HCT116 (cell line): Measurements from ENCODE around the gene SEMA6D. TPM values are rescaled to one million over a fixed set of nuclear protein-coding genes. Genes with fewer than 3 reads are reported as not detected.

Source experiments
- ATAC-seq: fragments of 200-7000 bp; cut with Tn5 transposase; 2 replicates; pipeline ENCODE4 v1.9.1; 2020; ENCODE audit warnings: mild to moderate bottlenecking, moderate library complexity
- BruUV-seq: library from RNA; stranded (reverse); fragments of 400-500 nt; replicated peaks from 2 replicates; lab custom pipeline; 2021; lab: Mats Ljungman, UMichigan
- CTCF ChIA-PET: fragments of 300-600 bp; sonication (Branson Sonifier 250); formaldehyde crosslinking; loops from one replicate; lab custom pipeline; 2021; ENCODE audit warnings: antibody characterized with exemption; lab: Charles Lee
- POLR2A ChIA-PET: fragments of 300-600, 350-600 bp; sonication (Branson Sonifier 250); formaldehyde crosslinking; loops from one replicate; lab custom pipeline; 2021; ENCODE audit warnings: antibody characterized with exemption; lab: Charles Lee
- RAD21 ChIA-PET, 2 experiments: fragments of 300-600 bp; sonication (Branson Sonifier 250); formaldehyde crosslinking; loops; one replicate each; lab custom pipeline; 2023; ENCODE audit warnings: low total read pairs in 2 of 2; ENCODE audit not compliant: uncharacterized antibody in 2 of 2, unreplicated experiment in 2 of 2, low non-redundant PET in 1 of 2; lab: Charles Lee
- DNase-seq: peaks from one replicate; pipeline ENCODE4 v3.0.0-alpha.2; 2010; ENCODE audit warnings: low read depth, low spot score
- H2AFZ ChIP-seq: fragments of 200-600 bp; shearing (Covaris generic), sonication (generic); 2 replicates; pipeline ENCODE4 v1.6.1; 2017; ENCODE audit warnings: low read depth, mixed run types, mixed read lengths, antibody characterized with exemption, low read length; ENCODE audit not compliant: poor library complexity, severe bottlenecking
- H3K27ac ChIP-seq: 2 replicates; pipeline ENCODE4 v1.5.1; 2012; ENCODE audit warnings: low read depth, low read length
- H3K27me3 ChIP-seq: fragments of 200-600 bp; sonication (generic); 2 replicates; pipeline ENCODE4 v1.6.1; 2016; ENCODE audit warnings: mixed run types, low read length, mixed read lengths; ENCODE audit not compliant: insufficient read depth
- H3K36me3 ChIP-seq, 2 experiments: fragments of 200-500 bp in 1 of 2; fragments of 200-600 bp in 1 of 2; sonication (Bioruptor generic) in 1 of 2; sonication (generic) in 1 of 2; 2 replicates each; pipeline versions ENCODE4 v1.5.1 to v1.6.1; 2014 to 2016; ENCODE audit warnings: low read length in 2 of 2, inconsistent platforms in 1 of 2, mixed read lengths in 1 of 2, mixed run types in 1 of 2; ENCODE audit not compliant: insufficient read depth in 2 of 2, control insufficient read depth in 1 of 2
- H3K4me1 ChIP-seq, 2 experiments: fragments of 200-600 bp in 1 of 2; sonication (generic) in 1 of 2; 2 replicates each; pipeline versions ENCODE4 v1.5.1 to v1.6.1; 2012 to 2017; ENCODE audit warnings: low read length in 2 of 2, inconsistent platforms in 1 of 2, mild to moderate bottlenecking in 1 of 2, mixed read lengths in 1 of 2, mixed run types in 1 of 2, moderate library complexity in 1 of 2; ENCODE audit not compliant: insufficient read depth in 2 of 2, control insufficient read depth in 1 of 2
- H3K4me2 ChIP-seq: fragments of 200-600 bp; sonication (generic); 2 replicates; pipeline ENCODE4 v1.6.1; 2017; ENCODE audit warnings: mixed run types, low read length, mixed read lengths
- H3K4me3 ChIP-seq, 2 experiments: fragments of 200-600 bp in 1 of 2; sonication (generic) in 1 of 2; replicated peaks in 1 of 2; 2 replicates each; pipeline ENCODE4 v1.5.1; 2011 to 2016; ENCODE audit warnings: low read length in 2 of 2, control low read depth in 1 of 2, low read depth in 1 of 2, mild to moderate bottlenecking in 1 of 2, mixed read lengths in 1 of 2, mixed run types in 1 of 2
- H3K79me2 ChIP-seq: fragments of 200-600 bp; sonication (generic); 2 replicates; pipeline ENCODE4 v1.6.1; 2017; ENCODE audit warnings: mild to moderate bottlenecking, mixed run types, low read length, moderate library complexity, mixed read lengths; ENCODE audit not compliant: insufficient read depth
- H3K9ac ChIP-seq: fragments of 200-600 bp; sonication (generic); 2 replicates; pipeline ENCODE4 v1.6.1; 2016; ENCODE audit warnings: low read length, mixed read lengths
- H3K9me2 ChIP-seq: fragments of 200-600 bp; sonication (generic), shearing (Covaris generic); 2 replicates; pipeline ENCODE4 v1.6.1; 2017; ENCODE audit warnings: mixed run types, mild to moderate bottlenecking, moderate library complexity; ENCODE audit not compliant: insufficient read depth
- H3K9me3 ChIP-seq, 2 experiments: fragments of 200-500 bp in 1 of 2; fragments of 200-600 bp in 1 of 2; sonication (Bioruptor generic) in 1 of 2; sonication (generic) in 1 of 2; 2 replicates each; pipeline ENCODE4 v1.6.1; 2014 to 2017; ENCODE audit warnings: low read length in 2 of 2, mixed read lengths in 2 of 2, inconsistent platforms in 1 of 2, low read depth in 1 of 2, mild to moderate bottlenecking in 1 of 2, mixed run types in 1 of 2, moderate library complexity in 1 of 2; ENCODE audit not compliant: control insufficient read depth in 1 of 2, insufficient read depth in 1 of 2
- H4K20me1 ChIP-seq: fragments of 200-600 bp; sonication (generic), shearing (Covaris generic); 2 replicates; pipeline ENCODE4 v1.6.1; 2017; ENCODE audit warnings: mixed run types, mild to moderate bottlenecking, moderate library complexity; ENCODE audit not compliant: insufficient read depth
- CBX3 ChIP-seq: IDR thresholded peaks from 2 replicates; pipeline ENCODE4 v1.6.1; 2012; ENCODE audit warnings: low read depth
- EGR1 ChIP-seq: IDR thresholded peaks from 2 replicates; pipeline ENCODE4 v1.6.1; 2012; ENCODE audit warnings: low read depth
- ELF1 ChIP-seq: IDR thresholded peaks from 2 replicates; pipeline ENCODE4 v1.6.1; 2012; ENCODE audit warnings: low read depth, borderline replicate concordance
- EZH2 ChIP-seq: fragments of 200-600 bp; sonication (generic); IDR thresholded peaks from 2 replicates; pipeline ENCODE4 v1.6.1; 2017; ENCODE audit warnings: antibody characterized with exemption, mixed run types
- EZH2phosphoT487 ChIP-seq: fragments of 200-600 bp; IDR thresholded peaks from 2 replicates; pipeline ENCODE4 v1.6.1; 2018; ENCODE audit warnings: antibody characterized with exemption, borderline replicate concordance
- JUND ChIP-seq: IDR thresholded peaks from 2 replicates; pipeline ENCODE4 v1.6.1; 2012
- MAX ChIP-seq: IDR thresholded peaks from 2 replicates; pipeline ENCODE4 v1.6.1; 2012
- POLR2A ChIP-seq: IDR thresholded peaks from 2 replicates; pipeline ENCODE4 v1.7.0; 2011; ENCODE audit warnings: borderline replicate concordance; ENCODE audit not compliant: insufficient read depth, insufficient read length; ENCODE audit errors: extremely low read depth
- POLR2AphosphoS5 ChIP-seq: IDR thresholded peaks from 2 replicates; pipeline ENCODE4 v1.6.1; 2011; ENCODE audit warnings: mild to moderate bottlenecking, low read depth, low read length, moderate library complexity
- RAD21 ChIP-seq: IDR thresholded peaks from 2 replicates; pipeline ENCODE4 v1.6.1; 2012; ENCODE audit warnings: low read depth, mild to moderate bottlenecking
- SIN3A ChIP-seq: IDR thresholded peaks from 2 replicates; pipeline ENCODE4 v1.6.1; 2012; ENCODE audit warnings: low read depth
- TCF7L2 ChIP-seq: IDR thresholded peaks from 2 replicates; pipeline ENCODE4 v1.7.0; 2011; ENCODE audit warnings: borderline replicate concordance, inconsistent platforms; ENCODE audit not compliant: insufficient read depth, insufficient read length; ENCODE audit errors: extremely low read depth
- YY1 ChIP-seq: IDR thresholded peaks from 2 replicates; pipeline ENCODE4 v1.6.1; 2011; ENCODE audit warnings: low read length, low read depth, moderate library complexity, mild to moderate bottlenecking; ENCODE audit not compliant: insufficient replicate concordance; ENCODE audit errors: extremely low read depth
- ZNF274 ChIP-seq: fragments of 200-500 bp; sonication (Bioruptor generic); IDR thresholded peaks from 2 replicates; pipeline ENCODE4 v1.6.1; 2014; ENCODE audit warnings: mild to moderate bottlenecking, low read depth, low read length, inconsistent platforms
- intact Hi-C: fragments of 100-400 bp; cut with micrococcal nuclease; formaldehyde crosslinking; loops from 2 replicates; pipeline ENCODE4 v1.10.0; 2022
- total RNA-seq: library from RNA; stranded (reverse); gene quantifications from one replicate; pipeline ENCODE4 v1.2.1, GENCODE V29; 2021; ENCODE audit not compliant: unreplicated experiment
- TF ChIP-seq, protein P1 (sequence below): IDR thresholded peaks from 2 replicates; pipeline ENCODE4 v1.6.1; 2012
- TF ChIP-seq, protein P2 (sequence below): IDR thresholded peaks from 2 replicates; pipeline ENCODE4 v1.6.1; 2012; ENCODE audit warnings: low read depth
- TF ChIP-seq, protein P3 (sequence below): IDR thresholded peaks from 2 replicates; pipeline ENCODE4 v1.6.1; 2011; ENCODE audit warnings: mild to moderate bottlenecking, low read length, moderate library complexity; ENCODE audit not compliant: insufficient replicate concordance; ENCODE audit errors: extremely low read depth
- TF ChIP-seq, protein P4 (sequence below), 3 experiments: fragments of 200-600 bp in 1 of 3; sonication (generic) in 1 of 3; IDR thresholded peaks in 2 of 3; conservative IDR thresholded peaks in 1 of 3; 2 replicates each; pipeline ENCODE4 v1.5.1; 2012 to 2017; ENCODE audit warnings: low read depth in 2 of 3, low read length in 2 of 3, antibody characterized with exemption in 1 of 3, borderline replicate concordance in 1 of 3, control low read depth in 1 of 3, mild to moderate bottlenecking in 1 of 3, mixed read lengths in 1 of 3, mixed run types in 1 of 3, moderate library complexity in 1 of 3; ENCODE audit not compliant: insufficient read depth in 1 of 3

Gene SEMA6D
- total RNA-seq, 1 experiment from 2014 or later = 0.02 TPM

DNA sequence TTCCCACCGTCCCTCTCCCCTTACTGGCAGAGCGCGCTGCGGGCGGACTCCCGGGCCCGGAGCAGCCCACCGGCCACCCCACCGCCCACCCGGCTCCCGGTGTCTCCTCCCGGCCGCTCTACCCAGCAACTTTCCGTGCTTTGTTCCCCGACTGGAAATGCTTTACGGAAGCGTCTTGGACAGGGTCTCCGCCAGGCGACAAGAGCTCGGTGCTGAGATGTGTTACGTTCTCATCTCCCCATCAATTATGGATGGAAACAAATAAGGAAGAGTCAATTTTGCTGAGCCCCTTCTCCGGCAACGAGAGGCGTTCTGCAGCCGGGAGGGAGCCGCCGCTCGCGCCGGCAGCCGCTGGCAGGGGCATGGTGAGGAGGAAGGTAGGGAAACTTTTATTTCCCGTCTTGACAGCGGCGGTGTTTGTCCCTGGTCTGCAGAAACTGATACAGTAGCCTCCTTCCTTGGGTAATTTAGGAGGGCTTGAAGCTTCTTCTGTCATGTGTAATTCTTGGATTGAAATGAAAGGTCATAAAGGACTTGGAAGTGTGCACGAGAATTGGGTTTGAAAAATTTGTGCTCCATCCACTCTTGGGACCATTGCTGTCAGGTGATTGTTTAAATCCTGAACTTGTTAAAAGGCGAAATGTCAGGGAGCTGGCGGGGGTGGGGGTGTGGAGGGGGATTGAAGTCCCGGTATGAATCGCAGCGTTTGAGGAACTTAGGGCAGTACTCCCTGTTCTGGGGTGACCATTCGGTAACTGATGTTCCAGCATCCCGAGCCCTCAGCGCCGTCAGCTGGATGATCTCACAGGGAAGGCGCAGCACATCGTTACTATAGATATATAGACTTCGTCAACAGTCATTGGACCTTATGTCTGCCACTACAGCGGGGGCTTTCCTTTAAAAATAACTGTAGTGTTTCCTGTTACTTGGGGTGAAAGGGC is 1.5 kb downstream of the SEMA6D start:
- Histone ChIP-seq H3K27me3 (no peaks in the 10 kb centered on the region), H3K4me3 (no peak overlapping the region), H4K20me1 (no peaks in the 10 kb centered on the region), H3K9me3 (peaks cover 0 to 31% of the 10 kb centered on the region in 2 experiments; a peak in 2 of 4 replicates), H3K4me2 (no peak overlapping the region), H3K36me3 (no peaks in the 10 kb centered on the region), H3K79me2 (no peaks in the 10 kb centered on the region), H2AFZ (no peak overlapping the region), H3K4me1 (no peaks in the 10 kb centered on the region), H3K9ac (no peak overlapping the region), H3K9me2 (no peaks in the 10 kb centered on the region), H3K27ac (no peak overlapping the region)
- ChIA-PET CTCF (no interaction called here), RAD21 (no interaction called here), POLR2A (no interaction called here)
- no peak for ATAC-seq
- intact Hi-C loops = no loop called here
- no TSS peak for BruUV-seq
- DNase-seq = no peak
- TF ChIP-seq JUND = no peak
- no peak for TF ChIP-seq MAX
- no peak for TF ChIP-seq ZNF274
- TF ChIP-seq, protein P1, sequence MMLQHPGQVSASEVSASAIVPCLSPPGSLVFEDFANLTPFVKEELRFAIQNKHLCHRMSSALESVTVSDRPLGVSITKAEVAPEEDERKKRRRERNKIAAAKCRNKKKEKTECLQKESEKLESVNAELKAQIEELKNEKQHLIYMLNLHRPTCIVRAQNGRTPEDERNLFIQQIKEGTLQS = no peak
- TF ChIP-seq, protein P2, sequence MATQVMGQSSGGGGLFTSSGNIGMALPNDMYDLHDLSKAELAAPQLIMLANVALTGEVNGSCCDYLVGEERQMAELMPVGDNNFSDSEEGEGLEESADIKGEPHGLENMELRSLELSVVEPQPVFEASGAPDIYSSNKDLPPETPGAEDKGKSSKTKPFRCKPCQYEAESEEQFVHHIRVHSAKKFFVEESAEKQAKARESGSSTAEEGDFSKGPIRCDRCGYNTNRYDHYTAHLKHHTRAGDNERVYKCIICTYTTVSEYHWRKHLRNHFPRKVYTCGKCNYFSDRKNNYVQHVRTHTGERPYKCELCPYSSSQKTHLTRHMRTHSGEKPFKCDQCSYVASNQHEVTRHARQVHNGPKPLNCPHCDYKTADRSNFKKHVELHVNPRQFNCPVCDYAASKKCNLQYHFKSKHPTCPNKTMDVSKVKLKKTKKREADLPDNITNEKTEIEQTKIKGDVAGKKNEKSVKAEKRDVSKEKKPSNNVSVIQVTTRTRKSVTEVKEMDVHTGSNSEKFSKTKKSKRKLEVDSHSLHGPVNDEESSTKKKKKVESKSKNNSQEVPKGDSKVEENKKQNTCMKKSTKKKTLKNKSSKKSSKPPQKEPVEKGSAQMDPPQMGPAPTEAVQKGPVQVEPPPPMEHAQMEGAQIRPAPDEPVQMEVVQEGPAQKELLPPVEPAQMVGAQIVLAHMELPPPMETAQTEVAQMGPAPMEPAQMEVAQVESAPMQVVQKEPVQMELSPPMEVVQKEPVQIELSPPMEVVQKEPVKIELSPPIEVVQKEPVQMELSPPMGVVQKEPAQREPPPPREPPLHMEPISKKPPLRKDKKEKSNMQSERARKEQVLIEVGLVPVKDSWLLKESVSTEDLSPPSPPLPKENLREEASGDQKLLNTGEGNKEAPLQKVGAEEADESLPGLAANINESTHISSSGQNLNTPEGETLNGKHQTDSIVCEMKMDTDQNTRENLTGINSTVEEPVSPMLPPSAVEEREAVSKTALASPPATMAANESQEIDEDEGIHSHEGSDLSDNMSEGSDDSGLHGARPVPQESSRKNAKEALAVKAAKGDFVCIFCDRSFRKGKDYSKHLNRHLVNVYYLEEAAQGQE = no peak
- no peak for TF ChIP-seq EZH2phosphoT487
- TF ChIP-seq EZH2 = no peak
- TF ChIP-seq, protein P3, sequence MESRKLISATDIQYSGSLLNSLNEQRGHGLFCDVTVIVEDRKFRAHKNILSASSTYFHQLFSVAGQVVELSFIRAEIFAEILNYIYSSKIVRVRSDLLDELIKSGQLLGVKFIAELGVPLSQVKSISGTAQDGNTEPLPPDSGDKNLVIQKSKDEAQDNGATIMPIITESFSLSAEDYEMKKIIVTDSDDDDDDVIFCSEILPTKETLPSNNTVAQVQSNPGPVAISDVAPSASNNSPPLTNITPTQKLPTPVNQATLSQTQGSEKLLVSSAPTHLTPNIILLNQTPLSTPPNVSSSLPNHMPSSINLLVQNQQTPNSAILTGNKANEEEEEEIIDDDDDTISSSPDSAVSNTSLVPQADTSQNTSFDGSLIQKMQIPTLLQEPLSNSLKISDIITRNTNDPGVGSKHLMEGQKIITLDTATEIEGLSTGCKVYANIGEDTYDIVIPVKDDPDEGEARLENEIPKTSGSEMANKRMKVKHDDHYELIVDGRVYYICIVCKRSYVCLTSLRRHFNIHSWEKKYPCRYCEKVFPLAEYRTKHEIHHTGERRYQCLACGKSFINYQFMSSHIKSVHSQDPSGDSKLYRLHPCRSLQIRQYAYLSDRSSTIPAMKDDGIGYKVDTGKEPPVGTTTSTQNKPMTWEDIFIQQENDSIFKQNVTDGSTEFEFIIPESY = no peak
- no peak for TF ChIP-seq ELF1
- TF ChIP-seq YY1 = no peak
- TF ChIP-seq POLR2AphosphoS5 = no peak
- no peak for TF ChIP-seq RAD21
- TF ChIP-seq, protein P4, sequence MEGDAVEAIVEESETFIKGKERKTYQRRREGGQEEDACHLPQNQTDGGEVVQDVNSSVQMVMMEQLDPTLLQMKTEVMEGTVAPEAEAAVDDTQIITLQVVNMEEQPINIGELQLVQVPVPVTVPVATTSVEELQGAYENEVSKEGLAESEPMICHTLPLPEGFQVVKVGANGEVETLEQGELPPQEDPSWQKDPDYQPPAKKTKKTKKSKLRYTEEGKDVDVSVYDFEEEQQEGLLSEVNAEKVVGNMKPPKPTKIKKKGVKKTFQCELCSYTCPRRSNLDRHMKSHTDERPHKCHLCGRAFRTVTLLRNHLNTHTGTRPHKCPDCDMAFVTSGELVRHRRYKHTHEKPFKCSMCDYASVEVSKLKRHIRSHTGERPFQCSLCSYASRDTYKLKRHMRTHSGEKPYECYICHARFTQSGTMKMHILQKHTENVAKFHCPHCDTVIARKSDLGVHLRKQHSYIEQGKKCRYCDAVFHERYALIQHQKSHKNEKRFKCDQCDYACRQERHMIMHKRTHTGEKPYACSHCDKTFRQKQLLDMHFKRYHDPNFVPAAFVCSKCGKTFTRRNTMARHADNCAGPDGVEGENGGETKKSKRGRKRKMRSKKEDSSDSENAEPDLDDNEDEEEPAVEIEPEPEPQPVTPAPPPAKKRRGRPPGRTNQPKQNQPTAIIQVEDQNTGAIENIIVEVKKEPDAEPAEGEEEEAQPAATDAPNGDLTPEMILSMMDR (IDR thresholded peaks at IDR 0.05 in 2 of 3, conservative IDR thresholded peaks at IDR 0.05 in 1 of 3; ENCODE audit: borderline replicate concordance in 1 of 3, insufficient read depth in 1 of 3, low read depth in 2 of 3, low read length in 2 of 3) = no peak
- no peak for TF ChIP-seq CBX3
- no peak for TF ChIP-seq EGR1
- no peak for TF ChIP-seq POLR2A
- no peak for TF ChIP-seq TCF7L2
- TF ChIP-seq SIN3A = no peak
